ENCODE results near the gene TRIM10.
"Not testable (repeated sequence)": the region's sequence is repeated elsewhere in the genome, so short reads cannot be mapped to it uniquely, and the experiment has no call there.

The TRIM10 gene

GRCh38 chr6:30152910-30153610, 8.0 kb downstream of the TRIM10 start:
- DNase-seq = no peak

- no peak for DNase-seq
Observed at GRCh38 chr6:30152016-30152673, 8.9 kb downstream of the TRIM10 start.

GRCh38 chr6:30151580-30151979, 9.4 kb downstream of the TRIM10 start:
- no peak for DNase-seq

- no peak for DNase-seq
Observed at GRCh38 chr6:30150671-30151395, 10.2 kb downstream of the TRIM10 start.

GRCh38 chr6:30149858-30150550, 11.0 kb downstream of the TRIM10 start:
- DNase-seq = no peak

- DNase-seq = no peak
Observed at GRCh38 chr6:30149234-30149633, 11.8 kb downstream of the TRIM10 start.

GRCh38 chr6:30147096-30147495, 13.9 kb downstream of the TRIM10 start:
- no peak for DNase-seq

GRCh38 chr6:30145818-30146217, 15.2 kb downstream of the TRIM10 start:
- DNase-seq = no peak

GRCh38 chr6:30144811-30145210, 16.2 kb downstream of the TRIM10 start:
- DNase-seq = no peak

- DNase-seq = no peak
Observed at GRCh38 chr6:30143780-30144179, 17.2 kb downstream of the TRIM10 start.

GRCh38 chr6:30142665-30143064, 18.3 kb downstream of the TRIM10 start:
- no peak for DNase-seq

- not testable (repeated sequence) for DNase-seq
Observed at GRCh38 chr6:30140240-30140639, 20.8 kb downstream of the TRIM10 start.

GRCh38 chr6:30136570-30137286, 24.3 kb downstream of the TRIM10 start:
- no peak for DNase-seq

GRCh38 chr6:30135757-30136156, 25.3 kb downstream of the TRIM10 start, which contains the start of gene TRIM40:
Gene TRIM40 (plus strand): TSS chr6:30136140. CDS start chr6:30137037, 897 bp downstream.
- DNase-seq = no peak

- DNase-seq = no peak
Observed at GRCh38 chr6:30135147-30135546, 25.9 kb downstream of the TRIM10 start.

GRCh38 chr6:30131947-30132497, 29.0 kb downstream of the TRIM10 start:
- DNase-seq = no peak

GRCh38 chr6:30130887-30131862, 29.8 kb downstream of the TRIM10 start:
- peak; percentile 64 for DNase-seq

- no peak for DNase-seq
Observed at GRCh38 chr6:30130179-30130679, 30.8 kb downstream of the TRIM10 start.

GRCh38 chr6:30129265-30130178, 31.5 kb downstream of the TRIM10 start:
- DNase-seq = no peak

All from NCI-H774 (cell line).